Naive thymus-derived CD8-positive, alpha-beta T cell (primary cell): Measurements from ENCODE around the gene OR5V1. TPM values are rescaled to one million over a fixed set of nuclear protein-coding genes. Genes with fewer than 3 reads are reported as not detected.
"Not testable (repeated sequence)": the region's sequence is repeated elsewhere in the genome, so short reads cannot be mapped to it uniquely, and the experiment has no call there.

ENCODE experiments used
- ATAC-seq, 2 donors: fragments of 150-1000 bp; cut with Tn5 transposase in 1 of 2; sonication (Bioruptor Pico), chemical (Tn5 transposase) in 1 of 2; 1 replicate in 1 of 2; 2 replicates in 1 of 2; pipeline ENCODE4 v1.10.0; 2021; ENCODE audit warnings: mild to moderate bottlenecking in 2 of 2, moderate library complexity in 2 of 2
- POLR2A ChIA-PET: fragments of 350-600 bp; sonication (Branson Sonifier 250); formaldehyde crosslinking; loops from one replicate; lab custom pipeline; 2021; ENCODE audit warnings: antibody characterized with exemption; lab: Charles Lee
- DNase-seq, 10 donors: peaks; one replicate each; pipeline versions ENCODE4 v3.0.0 to v3.0.0-alpha.2; 2020 to 2022
- H3K27ac Mint-ChIP-seq, 10 donors: one replicate each; pipeline ENCODE4 v1.8.0; 2020 to 2022; ENCODE audit warnings: mild to moderate bottlenecking in 10 of 10, mixed read lengths in 10 of 10, moderate library complexity in 4 of 10, inconsistent platforms in 1 of 10
- H3K27me3 Mint-ChIP-seq, 5 donors: one replicate each; pipeline ENCODE4 v1.8.0; 2021 to 2022; ENCODE audit warnings: mixed read lengths in 5 of 5
- H3K36me3 Mint-ChIP-seq, 3 donors: one replicate each; pipeline ENCODE4 v1.8.0; 2020 to 2022; ENCODE audit warnings: mixed read lengths in 3 of 3, mild to moderate bottlenecking in 2 of 3, inconsistent platforms in 1 of 3
- H3K4me1 Mint-ChIP-seq, 4 donors: one replicate each; pipeline ENCODE4 v1.8.0; 2021 to 2022; ENCODE audit warnings: mixed read lengths in 4 of 4
- H3K4me3 Mint-ChIP-seq, 10 donors: one replicate each; pipeline ENCODE4 v1.8.0; 2020 to 2022; ENCODE audit warnings: mild to moderate bottlenecking in 10 of 10, mixed read lengths in 10 of 10, moderate library complexity in 6 of 10, inconsistent platforms in 1 of 10
- H3K9me3 Mint-ChIP-seq, 9 donors: one replicate each; pipeline ENCODE4 v1.8.0; 2020 to 2022; ENCODE audit warnings: mixed read lengths in 9 of 9, mild to moderate bottlenecking in 3 of 9, inconsistent platforms in 1 of 9, moderate library complexity in 1 of 9
- polyA plus RNA-seq, 3 donors: library from polyadenylated mRNA; unstranded; fragments of 300-500 nt; fragmentation: Illumina TruSeq; gene quantifications; one replicate each; pipeline ENCODE4 v1.2.3, GENCODE V29; 2021
- total RNA-seq, 8 experiments: library from RNA in 2 of 8; stranded (reverse) in 2 of 8; gene quantifications; one replicate each; pipeline ENCODE4 v1.2.3 and lab custom pipeline; 2021 to 2026

OR5V1 gene
- total RNA-seq (not detected), polyA plus RNA-seq (not detected), total RNA-seq (lab: John Stamatoyannopoulos, UW) (0 reads per million in 6 experiments)

DNA sequence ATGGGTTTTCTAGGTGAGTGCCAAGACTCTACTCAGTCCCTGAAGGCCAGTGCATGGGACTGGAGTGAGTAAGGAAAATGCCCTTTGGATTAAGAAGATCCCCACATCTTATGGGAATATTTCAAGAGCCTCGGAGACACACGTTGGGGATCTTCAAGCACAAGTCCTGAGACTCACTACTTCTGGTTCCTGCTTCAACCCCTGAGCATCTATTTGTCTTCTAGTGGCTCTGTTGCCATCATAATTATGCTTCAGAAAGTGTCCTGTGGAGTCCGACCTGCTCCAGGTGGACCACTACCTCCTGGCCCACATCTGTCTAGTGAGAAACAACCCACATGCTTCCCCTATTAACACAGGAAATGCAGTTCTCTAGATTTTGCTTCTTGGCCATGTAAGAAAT is at the start of gene OR5V1:
TSS of gene OR5V1 (minus strand) at position 101 of the 400 bp plus-strand sequence. CDS start 12,670 bp downstream, outside the sequence.
- DNase-seq (peak in 1 of 10 donors; percentile 0), ATAC-seq (no peak)
- H3K9me3 Mint-ChIP-seq = peaks cover 0 to 18% (median 0%) of the 10 kb centered on the region in 9 donors
- no peak within 1 kb of the TSS for H3K4me3 Mint-ChIP-seq
- POLR2A ChIA-PET = interaction anchor here (0.6 kb wide), 1 partner anchor 9 kb away, joined by 5 read pairs; no protein-coding TSS in a partner anchor
- H3K27ac Mint-ChIP-seq = no peak within 1 kb of the TSS
- peaks cover 0 to 8% (median 0%) of the 10 kb centered on the region in 3 donors for H3K36me3 Mint-ChIP-seq
- H3K4me1 Mint-ChIP-seq = no peaks in the 10 kb centered on the region
- H3K27me3 Mint-ChIP-seq = peaks cover 18 to 26% (median 23%) of the 10 kb centered on the region in 5 donors

- H3K27me3 Mint-ChIP-seq = peaks cover 17 to 59% (median 42%) of the 10 kb centered on the region in 5 donors
Measured at GRCh38 chr6:29414588-29414987, 45.9 kb upstream of the OR5V1 start, which contains the start of gene OR12D1. OR12D1 (plus strand) TSS chr6:29414928.

GRCh38 chr6:29403801-29404200 is 35.1 kb upstream of the OR5V1 start:
- no peak overlapping the region for H3K27ac Mint-ChIP-seq
- H3K4me3 Mint-ChIP-seq = no peak overlapping the region
- H3K4me1 Mint-ChIP-seq = no peaks in the 10 kb centered on the region
- POLR2A ChIA-PET = no interaction called here
- H3K36me3 Mint-ChIP-seq = peaks cover 0 to 5% (median 0%) of the 10 kb centered on the region in 3 donors
- no peak for ATAC-seq
- H3K27me3 Mint-ChIP-seq = peaks cover 28 to 58% (median 32%) of the 10 kb centered on the region in 5 donors
- no peak for DNase-seq
- H3K9me3 Mint-ChIP-seq = peaks cover 0 to 17% (median 11%) of the 10 kb centered on the region in 9 donors

More at GRCh38 chr6:29414588-29414987, 45.9 kb upstream of the OR5V1 start, which contains the start of gene OR12D1:
- POLR2A ChIA-PET = no interaction called here
- no peak within 1 kb of the TSS for H3K27ac Mint-ChIP-seq
- no peak within 1 kb of the TSS for H3K4me3 Mint-ChIP-seq
- ATAC-seq = no peak
- no peaks in the 10 kb centered on the region for H3K4me1 Mint-ChIP-seq
- H3K36me3 Mint-ChIP-seq = peaks cover 0 to 24% (median 0%) of the 10 kb centered on the region in 3 donors
- no peak for DNase-seq
- peaks cover 8 to 29% (median 18%) of the 10 kb centered on the region in 9 donors for H3K9me3 Mint-ChIP-seq

DNA sequence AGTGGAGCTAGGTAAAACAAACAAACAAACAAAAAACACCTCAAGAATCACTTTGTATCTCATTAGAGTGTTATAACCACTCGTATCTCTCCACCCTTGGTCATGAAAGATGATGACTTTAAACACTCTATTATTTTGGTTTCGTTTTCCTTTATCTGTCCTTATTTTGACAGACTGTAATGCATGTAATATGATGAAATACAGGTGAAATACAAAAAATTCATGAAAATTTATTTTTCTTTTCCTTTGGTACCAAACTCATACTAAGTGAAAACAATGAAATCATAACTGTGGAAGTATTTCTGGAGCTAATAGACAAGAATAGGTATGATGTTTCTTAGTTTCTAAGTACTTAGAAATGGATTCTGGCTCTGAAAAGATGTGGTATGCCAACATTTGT is 30.9 kb upstream of the OR5V1 start:
- ATAC-seq (no peak), DNase-seq (no peak)
- POLR2A ChIA-PET = no interaction called here
- Mint-ChIP-seq H3K4me3 (no peak overlapping the region), H3K4me1 (no peaks in the 10 kb centered on the region), H3K27me3 (peaks cover 32 to 68% (median 35%) of the 10 kb centered on the region in 5 donors), H3K27ac (no peak overlapping the region), H3K9me3 (peaks cover 0 to 2% (median 0%) of the 10 kb centered on the region in 9 donors), H3K36me3 (no peaks in the 10 kb centered on the region)

- Mint-ChIP-seq H3K4me3 (no peak within 1 kb of the TSS), H3K27ac (no peak within 1 kb of the TSS), H3K4me1 (no peaks in the 10 kb centered on the region), H3K36me3 (no peaks in the 10 kb centered on the region), H3K9me3 (peaks cover 0 to under 1% (median 0%) of the 10 kb centered on the region in 9 donors), H3K27me3 (peaks cover 22 to 70% (median 39%) of the 10 kb centered on the region in 5 donors)
- POLR2A ChIA-PET = no interaction called here
- ATAC-seq (no peak), DNase-seq (no peak)
Measured at GRCh38 chr6:29395331-29395730, 26.7 kb upstream of the OR5V1 start, which contains the start of gene OR12D2. OR12D2 (plus strand) TSS chr6:29395631; CDS start chr6:29396700, 1,069 bp downstream.

DNA sequence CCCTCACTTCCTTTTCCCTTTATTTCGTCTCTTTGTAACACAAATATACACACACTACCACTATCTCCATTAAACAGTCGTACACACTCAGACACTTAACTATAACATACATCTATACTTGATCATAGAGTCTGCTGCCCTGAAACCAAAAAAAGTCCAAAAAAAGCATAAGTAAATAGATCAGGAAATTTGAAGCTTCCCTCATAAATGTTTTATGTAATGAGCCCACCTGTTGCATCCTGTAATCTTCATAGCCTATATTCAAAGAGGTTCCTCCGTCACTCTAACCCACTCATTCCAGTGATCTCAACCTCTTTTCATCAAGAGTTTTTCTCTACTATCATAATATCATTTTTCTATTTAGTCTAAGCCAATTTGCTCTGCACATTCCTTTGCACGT is 19.9 kb upstream of the OR5V1 start:
- H3K27me3 Mint-ChIP-seq = peaks cover 23 to 61% (median 35%) of the 10 kb centered on the region in 5 donors
- H3K4me3 Mint-ChIP-seq = no peak overlapping the region
- H3K4me1 Mint-ChIP-seq = no peaks in the 10 kb centered on the region
- H3K27ac Mint-ChIP-seq = no peak overlapping the region
- POLR2A ChIA-PET = no interaction called here
- peaks cover 0 to 3% (median 0%) of the 10 kb centered on the region in 9 donors for H3K9me3 Mint-ChIP-seq
- no peak for DNase-seq
- ATAC-seq = no peak
- no peaks in the 10 kb centered on the region for H3K36me3 Mint-ChIP-seq

DNA sequence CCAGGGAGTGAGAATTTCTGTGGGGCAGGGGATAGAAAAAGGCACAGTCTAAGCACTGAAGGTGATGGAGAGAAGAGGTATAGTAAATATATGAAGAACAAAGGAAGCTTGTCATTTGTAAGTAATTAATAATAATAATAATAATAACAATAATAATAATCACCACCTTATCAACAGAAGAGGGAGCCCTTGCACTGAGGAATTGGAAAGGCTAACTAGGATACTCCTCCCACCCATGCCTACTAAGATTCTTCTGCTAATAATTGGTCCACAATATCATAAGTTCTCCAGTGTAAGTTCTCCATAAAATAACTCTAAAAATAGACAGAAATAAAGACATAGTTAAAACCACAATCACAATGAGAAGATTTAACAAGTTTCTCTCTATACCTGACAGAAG is 7.3 kb upstream of the OR5V1 start:
- Mint-ChIP-seq H3K4me1 (no peaks in the 10 kb centered on the region), H3K27ac (no peak overlapping the region), H3K4me3 (no peak overlapping the region), H3K36me3 (peaks cover 0 to 12% (median 0%) of the 10 kb centered on the region in 3 donors), H3K27me3 (peaks cover 16 to 51% (median 37%) of the 10 kb centered on the region in 5 donors), H3K9me3 (peaks cover 0 to 10% (median 0%) of the 10 kb centered on the region in 9 donors)
- no peak for ATAC-seq
- POLR2A ChIA-PET = interaction anchor here (0.6 kb wide), 1 partner anchor 1245 kb away, joined by 3 read pairs; no protein-coding TSS in a partner anchor
- DNase-seq = no peak

DNA sequence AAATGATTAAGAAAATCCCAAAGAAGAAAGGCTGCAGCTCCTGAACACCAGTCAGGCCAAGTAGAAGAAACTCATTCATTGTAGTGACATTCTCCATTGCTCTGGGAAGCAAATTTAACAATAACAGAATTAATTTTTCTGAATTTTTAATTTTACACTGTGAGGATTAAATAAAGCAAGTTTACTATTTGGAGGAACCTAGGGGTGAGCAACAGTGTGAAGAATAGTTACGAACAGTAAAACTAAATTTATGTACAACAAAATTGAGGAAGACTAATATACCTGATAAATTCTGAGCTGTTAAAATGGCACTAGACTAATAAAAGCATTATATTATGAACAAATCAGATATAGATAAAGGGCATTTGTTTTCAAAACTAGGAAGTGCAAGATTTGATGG is 6.5 kb upstream of the OR5V1 start, which contains the start of gene OR12D3:
TSS of gene OR12D3 (minus strand) at position 101 of the 400 bp plus-strand sequence. CDS start at position 97, 4 bp downstream.
- Mint-ChIP-seq H3K27me3 (peaks cover 21 to 53% (median 40%) of the 10 kb centered on the region in 5 donors), H3K36me3 (peaks cover 0 to 14% (median 0%) of the 10 kb centered on the region in 3 donors), H3K27ac (no peak within 1 kb of the TSS), H3K9me3 (peaks cover 0 to 12% (median 0%) of the 10 kb centered on the region in 9 donors), H3K4me1 (no peaks in the 10 kb centered on the region), H3K4me3 (no peak within 1 kb of the TSS)
- no peak for ATAC-seq
- no peak for DNase-seq
- POLR2A ChIA-PET = no interaction called here

DNA sequence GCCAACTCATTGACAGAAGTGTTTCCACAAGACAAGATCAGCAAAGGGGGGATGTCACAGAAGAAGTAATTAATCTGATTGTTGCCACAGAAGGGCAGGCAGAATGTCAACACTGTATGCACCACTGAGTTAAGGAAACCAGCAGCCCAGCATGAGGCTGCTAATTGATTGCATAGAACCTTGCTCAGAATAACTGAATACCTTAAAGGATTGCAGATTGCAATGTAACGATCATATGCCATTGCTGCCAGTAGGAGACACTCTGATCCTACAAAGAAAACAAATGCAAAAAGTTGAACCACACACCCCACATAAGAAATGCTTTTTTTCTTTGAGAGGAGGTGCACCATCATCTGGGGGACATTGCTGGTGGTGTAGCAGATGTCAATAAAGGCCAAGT is 13.1 kb downstream of the OR5V1 start:
- Mint-ChIP-seq H3K9me3 (peaks cover 0 to 18% (median 9%) of the 10 kb centered on the region in 9 donors), H3K4me1 (no peaks in the 10 kb centered on the region), H3K27me3 (peaks cover 33 to 76% (median 50%) of the 10 kb centered on the region in 5 donors), H3K27ac (no peak overlapping the region), H3K4me3 (no peak overlapping the region), H3K36me3 (peaks cover 0 to 18% (median 0%) of the 10 kb centered on the region in 3 donors)
- ATAC-seq (no peak), DNase-seq (no peak)
- POLR2A ChIA-PET = no interaction called here

DNA sequence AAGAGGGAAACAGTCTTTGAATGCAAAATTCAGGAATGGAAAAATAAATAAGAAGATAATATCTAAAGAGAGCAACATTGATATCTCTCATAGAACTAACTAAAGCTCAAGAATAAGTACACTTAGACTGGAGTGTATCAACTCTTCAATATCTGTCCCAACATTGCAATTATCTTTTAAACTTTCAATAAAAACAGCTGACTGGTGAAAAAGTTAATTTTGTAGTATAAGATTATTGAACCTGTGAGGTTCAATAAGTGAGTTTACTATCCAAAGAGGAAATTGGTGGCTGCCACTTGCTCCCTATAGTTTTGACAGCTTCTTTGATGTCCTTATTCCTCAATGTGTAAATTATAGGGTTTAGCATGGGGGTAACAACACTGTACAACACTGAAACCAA is 13.7 kb downstream of the OR5V1 start:
- Mint-ChIP-seq H3K27me3 (peaks cover 31 to 73% (median 48%) of the 10 kb centered on the region in 5 donors), H3K36me3 (peaks cover 0 to 18% (median 0%) of the 10 kb centered on the region in 3 donors), H3K27ac (peak overlapping the region in 1 of 10 donors; percentile 31), H3K4me3 (no peak overlapping the region), H3K9me3 (peaks cover 0 to 24% (median 11%) of the 10 kb centered on the region in 9 donors), H3K4me1 (no peaks in the 10 kb centered on the region)
- POLR2A ChIA-PET = no interaction called here
- DNase-seq (no peak), ATAC-seq (no peak)

DNA sequence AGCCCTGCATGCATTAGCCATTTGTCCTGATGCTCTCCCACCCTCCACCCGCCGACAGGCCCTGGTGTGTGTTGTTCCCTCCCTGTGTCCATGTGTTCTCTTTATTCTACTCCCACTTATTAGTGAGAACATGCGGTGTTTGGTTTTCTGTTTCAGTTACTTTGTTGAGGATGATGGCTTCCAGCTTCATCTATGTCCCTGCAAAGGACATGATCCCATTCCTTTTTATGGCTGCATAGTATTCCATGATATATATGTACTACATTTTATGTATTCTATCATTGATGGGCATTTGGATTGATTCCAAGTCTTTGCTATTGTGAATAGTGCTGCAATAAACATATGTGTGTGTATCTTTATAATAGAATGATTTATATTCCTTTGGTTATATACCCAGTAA is 19.3 kb downstream of the OR5V1 start:
- POLR2A ChIA-PET, ATAC-seq, H3K4me1 Mint-ChIP-seq, DNase-seq, H3K4me3 Mint-ChIP-seq, H3K27ac Mint-ChIP-seq: not testable (repeated sequence)
- peaks cover 23 to 48% (median 37%) of the 10 kb centered on the region in 5 donors for H3K27me3 Mint-ChIP-seq
- peaks cover 0 to 22% (median 0%) of the 10 kb centered on the region in 3 donors for H3K36me3 Mint-ChIP-seq
- peaks cover 0 to 36% (median 14%) of the 10 kb centered on the region in 9 donors for H3K9me3 Mint-ChIP-seq

DNA sequence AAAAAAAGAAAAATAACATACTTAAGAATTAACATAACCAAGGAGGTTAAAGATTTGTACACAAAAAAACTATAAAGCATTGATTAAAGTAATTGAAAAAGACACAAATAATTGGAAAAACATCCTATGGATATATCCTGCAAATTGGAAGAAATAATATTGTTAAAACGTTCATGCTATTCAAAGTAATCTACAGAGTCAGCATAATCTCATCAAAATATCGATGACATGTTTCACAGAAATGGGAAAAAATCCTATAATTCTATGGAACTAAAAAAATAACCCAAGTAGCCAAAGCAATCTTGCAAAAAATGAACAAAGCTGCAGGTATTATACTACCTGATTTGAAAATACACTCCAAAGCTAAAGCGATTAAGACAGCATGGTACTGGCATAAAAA is 23.3 kb downstream of the OR5V1 start:
- H3K27me3 Mint-ChIP-seq = peaks cover 7 to 19% (median 14%) of the 10 kb centered on the region in 5 donors
- peaks cover 0 to 16% (median 4%) of the 10 kb centered on the region in 9 donors for H3K9me3 Mint-ChIP-seq
- DNase-seq (no peak), ATAC-seq (no peak)
- H3K4me3 Mint-ChIP-seq = no peak overlapping the region
- H3K36me3 Mint-ChIP-seq = peaks cover 0 to 4% (median 0%) of the 10 kb centered on the region in 3 donors
- POLR2A ChIA-PET = no interaction called here
- no peak overlapping the region for H3K27ac Mint-ChIP-seq
- no peaks in the 10 kb centered on the region for H3K4me1 Mint-ChIP-seq

GRCh38 chr6:29336269-29336668 is 32.4 kb downstream of the OR5V1 start:
- no peaks in the 10 kb centered on the region for H3K4me1 Mint-ChIP-seq
- H3K36me3 Mint-ChIP-seq = no peaks in the 10 kb centered on the region
- no peak for ATAC-seq
- POLR2A ChIA-PET = no interaction called here
- peaks cover 29 to 73% (median 40%) of the 10 kb centered on the region in 5 donors for H3K27me3 Mint-ChIP-seq
- H3K9me3 Mint-ChIP-seq = peaks cover 0 to 8% (median 3%) of the 10 kb centered on the region in 9 donors
- no peak overlapping the region for H3K27ac Mint-ChIP-seq
- no peak overlapping the region for H3K4me3 Mint-ChIP-seq
- DNase-seq = no peak
